MM.1S (cell line): ENCODE data around the gene MTHFD2.

Experiments
- CTCF ChIP-seq: fragments of 300-600 bp; sonication (generic); IDR thresholded peaks from 2 replicates; pipeline ENCODE4 v1.5.1; 2016; ENCODE audit warnings: antibody characterized with exemption, low read length, mixed read lengths
- EZH2 ChIP-seq: fragments of 300-600 bp; sonication (generic); optimal IDR thresholded peaks from 2 replicates; pipeline ENCODE3; 2017; ENCODE audit warnings: low read depth, mild to moderate bottlenecking, antibody characterized with exemption, low read length, mixed read lengths
- EZH2phosphoT487 ChIP-seq: fragments of 300-600 bp; sonication (generic); IDR thresholded peaks from 2 replicates; pipeline ENCODE4 v1.6.1; 2018; ENCODE audit warnings: antibody characterized with exemption, low read length

- TF ChIP-seq CTCF (no peak), EZH2phosphoT487 (no peak), EZH2 (no peak)
These were observed 6.7 kb downstream of the MTHFD2 start for GRCh38 chr2:74205113-74205512.
